A549 (cell line): Measurements from ENCODE around the gene MYB. TPM values are rescaled to one million over a fixed set of nuclear protein-coding genes. Genes with fewer than 3 reads are reported as not detected.

Experiments used
- ATAC-seq, 2 experiments: fragments of 200-7000 bp in 1 of 2; fragments of >200 bp in 1 of 2; cut with Nextera tagmentation in 1 of 2; cut with Tn5 transposase in 1 of 2; 3 replicates each; pipeline versions ENCODE4 v1.8.0 to v1.9.1; 2018 to 2020; ENCODE audit warnings: mild to moderate bottlenecking in 1 of 2, moderate library complexity in 1 of 2
- CTCF ChIA-PET: fragments of 300-600 bp; sonication (Branson Sonifier 250); formaldehyde crosslinking; extraction: SDS; loops from one replicate; lab custom pipeline; 2021; ENCODE audit warnings: antibody characterized with exemption, inconsistent platforms; lab: Yijun Ruan, JAX
- POLR2A ChIA-PET: fragments of 350-600 bp; formaldehyde crosslinking; extraction: SDS; loops from one replicate; lab custom pipeline; 2021; ENCODE audit warnings: antibody characterized with exemption, inconsistent platforms; lab: Yijun Ruan, JAX
- DNase-seq, 2 experiments: peaks; one replicate each; pipeline versions ENCODE4 v3.0.0 to v3.0.0-alpha.2; 2011 to 2016; ENCODE audit warnings: low read depth in 1 of 2, low spot score in 1 of 2
- FAIRE-seq: peaks from 2 replicates; lab custom pipeline; 2011; peaks lifted over from hg19 to GRCh38; lab: Jason Lieb, UNC
- H3K27ac ChIP-seq, 2 experiments: fragments of >200 bp; sonication (Bioruptor Twin); formaldehyde crosslinking; 3 replicates each; pipeline ENCODE4 v1.5.1; 2016 to 2017
- H3K4me1 ChIP-seq: fragments of >200 bp; sonication (Bioruptor Twin); formaldehyde crosslinking; 3 replicates; pipeline ENCODE4 v1.6.1; 2016
- H3K4me2 ChIP-seq: fragments of >200 bp; sonication (Bioruptor Twin); formaldehyde crosslinking; 3 replicates; pipeline ENCODE4 v1.6.1; 2016
- H3K4me3 ChIP-seq: fragments of >200 bp; sonication (Bioruptor Twin); formaldehyde crosslinking; 3 replicates; pipeline ENCODE4 v1.5.1; 2016
- H3K9me3 ChIP-seq: fragments of >200 bp; sonication (Bioruptor Twin); formaldehyde crosslinking; 3 replicates; pipeline ENCODE4 v1.6.1; 2016
- ATOH8 ChIP-seq: fragments of 250-450 bp; sonication (Bioruptor Pico); IDR thresholded peaks from 2 replicates; pipeline ENCODE4 v1.5.0; 2020; ENCODE audit warnings: low read depth, mild to moderate bottlenecking, moderate library complexity
- BCL3 ChIP-seq: fragments of >200 bp; sonication (Bioruptor Twin); formaldehyde crosslinking; IDR thresholded peaks from 3 replicates; pipeline ENCODE4 v1.6.1; 2016
- BHLHE40 ChIP-seq: IDR thresholded peaks from 2 replicates; pipeline ENCODE4 v1.6.1; 2012; ENCODE audit warnings: low read depth, low read length, inconsistent platforms
- CBX2 ChIP-seq: fragments of 200-600 bp; sonication (generic); IDR thresholded peaks from 2 replicates; pipeline ENCODE4 v1.6.1; 2016; ENCODE audit warnings: low read depth, mild to moderate bottlenecking, borderline replicate concordance
- CHD4 ChIP-seq: fragments of 200-600 bp; sonication (generic); IDR thresholded peaks from 2 replicates; pipeline ENCODE4 v1.6.1; 2016; ENCODE audit warnings: antibody characterized with exemption, mild to moderate bottlenecking, borderline replicate concordance
- EHMT2 ChIP-seq: fragments of 200-600 bp; sonication (generic); IDR thresholded peaks from 2 replicates; pipeline ENCODE4 v1.6.1; 2016; ENCODE audit warnings: antibody characterized with exemption, low read depth, mild to moderate bottlenecking, moderate library complexity
- ELK1 ChIP-seq: fragments of 150-350 bp; IDR thresholded peaks from 2 replicates; pipeline ENCODE4 v1.6.1; 2014; ENCODE audit warnings: low read depth, mild to moderate bottlenecking, low read length
- EP300 ChIP-seq, 2 experiments: fragments of >200 bp; sonication (Bioruptor Twin); formaldehyde crosslinking; IDR thresholded peaks; 2 replicates in 1 of 2; 3 replicates in 1 of 2; pipeline ENCODE4 v1.6.1; 2016 to 2017
- ESRRA ChIP-seq: fragments of 150-350 bp; IDR thresholded peaks from 2 replicates; pipeline ENCODE4 v1.6.1; 2014; ENCODE audit warnings: mild to moderate bottlenecking, low read length, borderline replicate concordance
- FOSB ChIP-seq: fragments of 250-450 bp; sonication (Bioruptor Pico); IDR thresholded peaks from 2 replicates; pipeline ENCODE4 v1.5.0; 2020; ENCODE audit warnings: mild to moderate bottlenecking, moderate library complexity
- FOSL2 ChIP-seq, 2 experiments: fragments of 450-650 bp in 1 of 2; fragments of >200 bp in 1 of 2; sonication (Bioruptor Twin) in 1 of 2; formaldehyde crosslinking; IDR thresholded peaks; 2 replicates each; pipeline versions ENCODE4 v1.5.0 to v1.6.1; 2016 to 2020; ENCODE audit warnings: mild to moderate bottlenecking in 1 of 2, moderate library complexity in 1 of 2
- FOXS1 ChIP-seq: fragments of 250-450 bp; sonication (Bioruptor Pico); IDR thresholded peaks from 2 replicates; pipeline ENCODE4 v1.5.0; 2020; ENCODE audit warnings: mild to moderate bottlenecking, moderate library complexity
- HDAC2 ChIP-seq: fragments of 200-600 bp; sonication (generic); IDR thresholded peaks from 2 replicates; pipeline ENCODE4 v1.6.1; 2016
- JUNB ChIP-seq: fragments of >200 bp; sonication (Bioruptor Twin); formaldehyde crosslinking; IDR thresholded peaks from 2 replicates; pipeline ENCODE4 v1.6.1; 2016
- NR3C1 ChIP-seq: fragments of >200 bp; sonication (Bioruptor Twin); formaldehyde crosslinking; IDR thresholded peaks from 3 replicates; pipeline ENCODE4 v1.6.1; 2017
- PBX3 ChIP-seq: IDR thresholded peaks from 2 replicates; pipeline ENCODE4 v1.6.1; 2012
- POLR2A ChIP-seq: IDR thresholded peaks from 2 replicates; pipeline ENCODE4 v1.6.1; 2012; ENCODE audit warnings: mild to moderate bottlenecking, low read length
- RARB ChIP-seq: fragments of 250-450 bp; sonication (Bioruptor Pico); IDR thresholded peaks from 2 replicates; pipeline ENCODE4 v1.8.0; 2021; ENCODE audit warnings: mild to moderate bottlenecking, moderate library complexity
- REST ChIP-seq: fragments of 200-600 bp; sonication (generic); IDR thresholded peaks from 2 replicates; pipeline ENCODE4 v1.6.1; 2016; ENCODE audit warnings: antibody characterized with exemption, mild to moderate bottlenecking, moderate library complexity
- RFX5 ChIP-seq: fragments of 450-650 bp; IDR thresholded peaks from 2 replicates; pipeline ENCODE4 v1.7.1; 2014; ENCODE audit warnings: antibody characterized with exemption, mild to moderate bottlenecking, moderate library complexity
- polyA plus RNA-seq, 4 experiments: library from polyadenylated mRNA; depleted of rRNA in 3 of 4; stranded (reverse); fragments of >200 nt; fragmentation: RNase III in 1 of 4; extraction: RNeasy Plus Mini Kit Qiagen cat#74134 plus additional on column Dnase treatment in 1 of 4; gene quantifications; 2 replicates in 3 of 4; 3 replicates in 1 of 4; pipeline ENCODE4 v1.2.3, GENCODE V29; 2011 to 2017

Gene MYB
- polyA plus RNA-seq, 2 of the 4 experiments (the other 2 are of a cell fraction) = 0.22 to 0.27 TPM

- ATAC-seq = no peak
These were observed 7.1 kb upstream of the MYB start for GRCh38 chr6:135173989-135174484.

More at GRCh38 chr6:135173989-135174484, 7.1 kb upstream of the MYB start:
- Histone ChIP-seq H3K4me2 (no peak overlapping the region), H3K27ac (no peak overlapping the region), H3K4me1 (no peaks in the 10 kb centered on the region), H3K9me3 (no peaks in the 10 kb centered on the region), H3K4me3 (no peak overlapping the region)
- DNase-seq (no peak), FAIRE-seq (no peak)
- POLR2A ChIA-PET = no interaction called here
- TF ChIP-seq EP300 (IDR thresholded peaks at IDR 0.05) = no peak
- no peak for TF ChIP-seq ELK1
- TF ChIP-seq CBX2 = no peak
- TF ChIP-seq FOXS1 (CRISPR knock-in tag) = no peak
- TF ChIP-seq REST = no peak
- no peak for TF ChIP-seq FOSB (CRISPR knock-in tag)
- no peak for TF ChIP-seq RARB (CRISPR knock-in tag)
- no peak for TF ChIP-seq PBX3
- TF ChIP-seq BCL3 = no peak
- TF ChIP-seq NR3C1 = no peak
- TF ChIP-seq FOSL2 (IDR thresholded peaks at IDR 0.05) = no peak
- no peak for TF ChIP-seq FOSL2 (CRISPR knock-in tag; IDR thresholded peaks at IDR 0.05)
- no peak for TF ChIP-seq JUNB
- TF ChIP-seq EHMT2 = no peak
- no peak for TF ChIP-seq RFX5
- no peak for TF ChIP-seq HDAC2
- TF ChIP-seq ESRRA = no peak
- no peak for TF ChIP-seq CHD4
- no peak for TF ChIP-seq ATOH8 (CRISPR knock-in tag)
- no peak for TF ChIP-seq BHLHE40
- no peak for TF ChIP-seq POLR2A
- CTCF ChIA-PET = no interaction called here
